Ovary (tissue), 9 donors: ENCODE measurements around the gene THADA. TPM values are rescaled to one million over a fixed set of nuclear protein-coding genes. Genes with fewer than 3 reads are reported as not detected.

Source experiments
- DNase-seq, 5 donors: peaks; one replicate each; pipeline ENCODE4 v3.0.0-alpha.2; 2019 to 2020
- H3K27ac ChIP-seq, 2 donors: fragments of 200-600 bp; one replicate each; pipeline versions ENCODE4 v1.5.1 to v1.8.0; 2019 to 2022
- H3K27me3 ChIP-seq: fragments of 200-600 bp; one replicate; pipeline ENCODE4 v1.8.0; 2022
- H3K36me3 ChIP-seq: fragments of 200-600 bp; sonication (generic); one replicate; pipeline ENCODE4 v1.5.1; 2019
- H3K4me1 ChIP-seq: one replicate; pipeline ENCODE4 v1.8.1; 2013; ENCODE audit warnings: mild to moderate bottlenecking, moderate library complexity; ENCODE audit not compliant: insufficient read depth
- H3K4me3 ChIP-seq: fragments of 200-600 bp; sonication (generic); one replicate; pipeline ENCODE4 v1.5.1; 2017
- H3K9me3 ChIP-seq, 2 donors: fragments of 200-600 bp in 1 of 2; sonication (generic) in 1 of 2; one replicate each; pipeline versions ENCODE4 v1.5.1 to v1.8.1; 2013 to 2019; ENCODE audit warnings: mild to moderate bottlenecking in 1 of 2, moderate library complexity in 1 of 2
- CTCF ChIP-seq, 3 donors: fragments of 450-650 bp in 2 of 3; fragments of 200-600 bp in 1 of 3; IDR thresholded peaks; one replicate each; pipeline versions ENCODE4 v1.5.1 to v1.8.0; 2016 to 2022; ENCODE audit warnings: antibody characterized with exemption in 3 of 3, mild to moderate bottlenecking in 1 of 3
- EP300 ChIP-seq: sonication (generic); formaldehyde crosslinking; IDR thresholded peaks from one replicate; pipeline ENCODE4 v1.6.1; 2017; ENCODE audit warnings: antibody characterized with exemption
- POLR2A ChIP-seq: fragments of 450-650 bp; IDR thresholded peaks from one replicate; pipeline ENCODE4 v1.6.1; 2017; ENCODE audit warnings: antibody characterized with exemption, mild to moderate bottlenecking, moderate library complexity
- WGBS, 3 donors: extraction: QIAGEN DNeasy Blood & Tissue Kit in 1 of 3; methylation state at CpG; one replicate each; pipeline versions ENCODE4 v1.1.5 to v1.1.7; 2013 to 2017; 5-methylcytosine and 5-hydroxymethylcytosine counted together
- intact Hi-C, 4 donors: fragments of 100-400 bp; cut with DNase I; formaldehyde crosslinking; loops; one replicate each; pipeline versions ENCODE4 v1.11.0 to v1.15.1; 2022 to 2023
- polyA plus RNA-seq, 2 donors: library from polyadenylated mRNA; stranded (reverse); fragments of 200-250 nt in 1 of 2; fragments of 350-450 nt in 1 of 2; fragmentation: Illumina TruSeq in 1 of 2; extraction: RNeasy Lipid Tissue Mini Kit (QIAGEN cat#74804) in 1 of 2; gene quantifications; one replicate each; pipeline ENCODE4 v1.2.3, GENCODE V29; 2013 to 2014
- total RNA-seq, 7 donors: library from RNA; depleted of rRNA in 2 of 7; stranded (reverse); fragments of >200 nt in 2 of 7; fragmentation: NEBNext Ultra II Directional in 3 of 7; extraction: Animal tissue kit (Norgen Biotek cat#: 25700) in 3 of 7; gene quantifications; one replicate each; pipeline versions ENCODE4 v1.1.0 to v1.2.4, GENCODE V29; 2016 to 2023
- donor health status: DM: no; HTN: no; CAD: no; lungs with moderate emphysema.
- donor health status: DM: no; HTN: no; CAD: no.
- donor health status: Bipolar disorder and iron deficiency.
- donor health status: DM: yes; HTN: yes; CAD: no.
- donor health status: DM: no; HTN: no; CAD: no.
- donor health status: DM: yes; HTN: yes; CAD: no.

THADA gene
- total and polyA plus RNA-seq, 9 donors = 14.0 to 46.8 (median 28.6) TPM

- peak overlapping the region; percentile 22 to 90 for H3K27ac ChIP-seq
- 27 to 30% (median 29%) methylated on average over 11 of the region's 11 CpGs for WGBS, 3 donors
- TF ChIP-seq CTCF (IDR thresholded peaks at IDR 0.05) (no peak), POLR2A (no peak), EP300 (no peak)
- intact Hi-C loops = loop anchor here in 3 of 4 donors (5.0 to 10.0 kb wide), 3 partner anchors 40 to 190 kb away; no protein-coding TSS in a partner anchor
- H3K27me3 ChIP-seq = no peaks in the 10 kb centered on the region
- peak in 4 of 5 donors; percentile 39 to 59 (median 44) for DNase-seq
- no peaks in the 10 kb centered on the region for H3K36me3 ChIP-seq
- no peaks in the 10 kb centered on the region for H3K9me3 ChIP-seq
- no peak overlapping the region for H3K4me3 ChIP-seq
- peaks cover 27% of the 10 kb centered on the region for H3K4me1 ChIP-seq
Observed at GRCh38 chr2:43217228-43218154, 378.3 kb downstream of the THADA start.

- WGBS, 3 donors = 89 to 96% (median 94%) methylated on average over 8 of the region's 8 CpGs
- no peaks in the 10 kb centered on the region for H3K36me3 ChIP-seq
- intact Hi-C loops = loop anchor here in 3 of 4 donors (5.0 to 10.0 kb wide), 3 partner anchors 39 to 189 kb away; no protein-coding TSS in a partner anchor
- no peak for TF ChIP-seq EP300
- TF ChIP-seq POLR2A = no peak
- no peak for TF ChIP-seq CTCF (IDR thresholded peaks at IDR 0.05)
- DNase-seq = no peak
- no peak overlapping the region for H3K27ac ChIP-seq
- H3K4me3 ChIP-seq = no peak overlapping the region
- no peaks in the 10 kb centered on the region for H3K27me3 ChIP-seq
- peaks cover 25% of the 10 kb centered on the region for H3K4me1 ChIP-seq
- no peaks in the 10 kb centered on the region for H3K9me3 ChIP-seq
Observed at GRCh38 chr2:43216629-43217028, 379.2 kb downstream of the THADA start.

GRCh38 chr2:43215673-43216255, 380.1 kb downstream of the THADA start:
- no peak overlapping the region for H3K4me3 ChIP-seq
- no peaks in the 10 kb centered on the region for H3K27me3 ChIP-seq
- H3K27ac ChIP-seq = peak overlapping the region in 1 of 2 donors; percentile 23
- no peaks in the 10 kb centered on the region for H3K9me3 ChIP-seq
- intact Hi-C loops = loop anchor here in 3 of 4 donors (5.0 to 10.0 kb wide), 3 partner anchors 38 to 188 kb away; no protein-coding TSS in a partner anchor
- no peak for DNase-seq
- H3K36me3 ChIP-seq = no peaks in the 10 kb centered on the region
- no peak for TF ChIP-seq EP300
- TF ChIP-seq CTCF (IDR thresholded peaks at IDR 0.05) = no peak
- no peak for TF ChIP-seq POLR2A
- WGBS, 3 donors = 77 to 80% (median 79%) methylated on average over 6 of the region's 6 CpGs
- peaks cover 24% of the 10 kb centered on the region for H3K4me1 ChIP-seq

- Histone ChIP-seq H3K4me3 (no peak overlapping the region), H3K27me3 (no peaks in the 10 kb centered on the region), H3K4me1 (peaks cover 24% of the 10 kb centered on the region), H3K27ac (no peak overlapping the region), H3K9me3 (no peaks in the 10 kb centered on the region), H3K36me3 (no peaks in the 10 kb centered on the region)
- WGBS, 3 donors = 91 to 95% (median 93%) methylated on average over 5 of the region's 5 CpGs
- TF ChIP-seq EP300 = no peak
- no peak for TF ChIP-seq POLR2A
- no peak for TF ChIP-seq CTCF (IDR thresholded peaks at IDR 0.05)
- DNase-seq = no peak
- intact Hi-C loops = loop anchor here in 1 of 4 donors (10.0 kb wide), 1 partner anchor 129 kb away; no protein-coding TSS in a partner anchor
Observed at GRCh38 chr2:43214253-43214652, 381.6 kb downstream of the THADA start.
